Neural progenitor cell (in vitro differentiated cells): ENCODE results near the gene RNU6-7.

Experiments used
- CTCF ChIP-seq: fragments of 200-600 bp; sonication (generic); IDR thresholded peaks from 2 replicates; pipeline ENCODE4 v1.5.1; 2017; ENCODE audit warnings: antibody characterized with exemption, mild to moderate bottlenecking
- EZH2 ChIP-seq: fragments of 200-600 bp; sonication (generic); IDR thresholded peaks from 2 replicates; pipeline ENCODE4 v1.6.1; 2017; ENCODE audit warnings: antibody characterized with exemption, mild to moderate bottlenecking, moderate library complexity
- EZH2phosphoT487 ChIP-seq: fragments of 200-600 bp; sonication (generic); IDR thresholded peaks from 2 replicates; pipeline ENCODE4 v1.6.1; 2017; ENCODE audit warnings: antibody characterized with exemption

GRCh38 chr14:32192712-32193373, 9.0 kb upstream of the RNU6-7 start:
- no peak for TF ChIP-seq CTCF
- no peak for TF ChIP-seq EZH2phosphoT487
- TF ChIP-seq EZH2, result no peak
